ENCODE measurements around the gene SNCAIP. TPM values are rescaled to one million over a fixed set of nuclear protein-coding genes. Genes with fewer than 3 reads are reported as not detected.

The SNCAIP gene
- total and polyA plus RNA-seq, 2 of the 4 experiments (the other 2 are of a cell fraction) = 15.3 to 19.0 TPM

- no peaks in the 10 kb centered on the region for H3K4me1 ChIP-seq (ENCODE audit: control insufficient read depth, insufficient read depth, low read length)
- H4K20me1 ChIP-seq (ENCODE audit: insufficient read depth, low read length) = no peaks in the 10 kb centered on the region
- H2BK5ac ChIP-seq (ENCODE audit: low read depth, low read length, poor library complexity, severe bottlenecking) = no peak overlapping the region
- H2AK9ac ChIP-seq (replicated peaks; ENCODE audit: low read depth, low read length, poor library complexity) = no peak overlapping the region
- BruUV-seq (replicated peaks) = no TSS peak
- no peak overlapping the region for H3K9ac ChIP-seq (ENCODE audit: low read depth, low read length)
- H3K18ac ChIP-seq (ENCODE audit: low read depth, low read length) = no peak overlapping the region
- no peak overlapping the region for H2BK15ac ChIP-seq (ENCODE audit: low read depth, low read length)
- no peak overlapping the region for H3K4ac ChIP-seq (ENCODE audit: low read depth, low read length)
- TF ChIP-seq CEBPB (IDR thresholded peaks at IDR 0.05; ENCODE audit: low read depth, low read length) (no peak), SMC3 (IDR thresholded peaks at IDR 0.05; ENCODE audit: low read depth, low read length) (no peak), ELK1 (IDR thresholded peaks at IDR 0.05; ENCODE audit: borderline replicate concordance, low read depth, low read length) (no peak), CHD1 (IDR thresholded peaks at IDR 0.05; ENCODE audit: low read depth, low read length) (no peak), POLR2A (IDR thresholded peaks at IDR 0.05; ENCODE audit: low read depth, low read length) (no peak), USF2 (IDR thresholded peaks at IDR 0.05; ENCODE audit: low read depth, low read length) (no peak), MAFK (IDR thresholded peaks at IDR 0.05; ENCODE audit: low read depth, low read length) (no peak), MAZ (IDR thresholded peaks at IDR 0.05; ENCODE audit: borderline replicate concordance, low read depth, low read length) (no peak), FOS (IDR thresholded peaks at IDR 0.05; ENCODE audit: low read depth, low read length) (no peak)
- H2AFZ ChIP-seq (replicated peaks; ENCODE audit: low read length, poor library complexity) = no peak overlapping the region
- no peak overlapping the region for H3K23ac ChIP-seq (ENCODE audit: low read depth, low read length)
- H2BK120ac ChIP-seq (ENCODE audit: low read depth, low read length) = no peak overlapping the region
- dilution Hi-C loops (cut with HindIII; ENCODE audit: low sequenced_read_pairs, unreplicated experiment) (no loop called here), intact Hi-C loops (cut with micrococcal nuclease) (no loop called here), in situ Hi-C loops (cut with MboI; ENCODE audit: low sequenced_read_pairs) (no loop called here)
- DNase-seq (no peak), ATAC-seq (ENCODE audit: low read depth) (no peak)
- no peaks in the 10 kb centered on the region for H3K27me3 ChIP-seq (ENCODE audit: control insufficient read depth, insufficient read depth, low read length)
- no peak overlapping the region for H4K8ac ChIP-seq (ENCODE audit: low read depth in 2 of 2, low read length in 2 of 2)
- no peak overlapping the region for H4K5ac ChIP-seq (ENCODE audit: low read depth, low read length)
- peaks cover 4% of the 10 kb centered on the region; the same call in 1 of the 2 replicates for H3K9me1 ChIP-seq (ENCODE audit: insufficient read depth, low read length)
- no peak overlapping the region for H4K91ac ChIP-seq (ENCODE audit: insufficient read depth, low read depth, low read length)
- CTCF ChIA-PET = no interaction called here
- H3K4me2 ChIP-seq (ENCODE audit: low read depth, low read length) = no peak overlapping the region
- no peak overlapping the region for H2BK20ac ChIP-seq (ENCODE audit: low read depth, low read length)
- no CpG with 5 or more reads among the region's 1 CpG for WGBS, 2 experiments (ENCODE audit: extremely low coverage in 2 of 2, insufficient read length in 1 of 2)
- H3K27ac ChIP-seq (ENCODE audit: insufficient read depth, low read length) = no peak overlapping the region
- H2AK5ac ChIP-seq (ENCODE audit: low read depth, low read length) = no peak overlapping the region
- H3K9me3 ChIP-seq (ENCODE audit: control insufficient read depth, insufficient read depth, low read length) = no peaks in the 10 kb centered on the region
- peaks cover 4% of the 10 kb centered on the region; the same call in 1 of the 2 replicates for H3K36me3 ChIP-seq (ENCODE audit: control insufficient read depth, insufficient read depth, low read length)
- no peaks in the 10 kb centered on the region for H3K79me1 ChIP-seq (ENCODE audit: low read depth in 1 of 2, low read length in 2 of 2)
- no peak overlapping the region for H3K14ac ChIP-seq (replicated peaks; ENCODE audit: low read depth, low read length)
- POLR2A ChIA-PET (ENCODE audit: unreplicated experiment) = no interaction called here
- no peak overlapping the region for H3K56ac ChIP-seq (ENCODE audit: extremely low read depth, insufficient read depth, low read length)
- no peak overlapping the region for H3K4me3 ChIP-seq (ENCODE audit: insufficient read depth, low read depth, low read length)
Measured at GRCh38 chr5:122442938-122443337, 130.9 kb downstream of the SNCAIP start.

All from IMR-90 (cell line).